ENCODE measurements around the gene AEBP2.

Gene AEBP2

DNA sequence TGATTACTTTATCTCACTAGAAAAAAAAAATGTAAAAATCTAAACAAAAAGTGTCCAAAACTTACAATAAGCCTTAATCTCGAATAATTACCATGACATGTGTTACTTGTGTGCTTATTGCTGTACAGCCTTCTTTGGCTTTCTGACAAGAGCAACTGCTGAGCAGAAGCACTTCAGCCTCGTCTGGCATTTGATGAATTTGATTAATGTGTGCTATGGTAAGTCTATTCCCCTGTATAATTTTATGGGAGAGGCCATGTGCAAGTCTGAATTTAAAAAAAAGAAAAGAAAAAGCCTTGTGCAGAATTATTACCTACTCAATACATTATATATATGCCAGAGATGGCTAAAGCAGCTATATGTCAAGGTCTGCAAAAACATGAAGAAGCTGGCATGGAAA, 113.9 kb downstream of the AEBP2 start:
- Histone ChIP-seq H3K9me3 (ENCODE audit: control insufficient read depth in 1 of 2, low read length in 2 of 2) (no peaks in the 10 kb centered on the region), H3K4me1 (ENCODE audit: control insufficient read depth in 1 of 2, insufficient read depth in 2 of 2, low read length in 2 of 2) (no peaks in the 10 kb centered on the region), H3K36me3 (ENCODE audit: control insufficient read depth in 1 of 2, insufficient read depth in 2 of 2, low read length in 2 of 2) (no peaks in the 10 kb centered on the region), H3K4me3 (ENCODE audit: low read depth in 1 of 2, low read length in 2 of 2) (no peak overlapping the region), H3K27me3 (ENCODE audit: low read depth, low read length) (no peaks in the 10 kb centered on the region), H3K27ac (ENCODE audit: low read length) (no peak overlapping the region)

DNA sequence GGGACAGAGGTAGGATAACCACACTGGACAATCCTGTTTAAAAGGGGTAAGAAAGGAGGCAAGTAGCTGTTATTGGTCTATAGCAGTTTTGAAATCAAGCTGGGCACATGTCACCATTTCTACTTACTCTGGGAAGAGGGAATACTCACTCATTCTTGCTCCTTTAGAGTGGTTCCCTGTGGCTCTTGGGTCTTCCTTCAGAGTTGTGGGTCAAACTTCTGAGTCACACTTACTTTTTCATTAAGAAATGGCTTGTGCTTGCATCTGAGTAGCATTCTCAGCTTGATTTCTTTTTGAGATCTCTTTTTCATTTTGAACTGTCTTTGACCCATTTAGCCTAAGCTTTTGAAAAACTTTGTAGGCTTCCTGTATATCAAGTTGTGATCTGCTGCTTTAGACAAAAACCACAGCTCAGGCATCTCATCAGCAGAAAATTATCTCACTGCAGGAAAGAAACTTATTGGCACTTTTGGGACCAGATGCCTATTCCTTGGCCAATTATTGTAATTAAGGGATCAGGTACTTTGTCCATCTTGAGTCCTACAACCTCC, 122.2 kb downstream of the AEBP2 start:
- Histone ChIP-seq H3K4me1 (ENCODE audit: control insufficient read depth in 1 of 2, insufficient read depth in 2 of 2, low read length in 2 of 2) (no peaks in the 10 kb centered on the region), H3K4me3 (ENCODE audit: low read depth in 1 of 2, low read length in 2 of 2) (no peak overlapping the region), H3K36me3 (ENCODE audit: control insufficient read depth in 1 of 2, insufficient read depth in 2 of 2, low read length in 2 of 2) (peaks cover 0 to 3% of the 10 kb centered on the region in 2 donors), H3K27ac (ENCODE audit: low read length) (no peak overlapping the region), H3K27me3 (ENCODE audit: low read depth, low read length) (no peaks in the 10 kb centered on the region), H3K9me3 (ENCODE audit: control insufficient read depth in 1 of 2, low read length in 2 of 2) (no peaks in the 10 kb centered on the region)

All from muscle layer of duodenum (tissue), 2 donors.